OCI-LY7 (cell line): Measurements from ENCODE around the gene NF2. TPM values are rescaled to one million over a fixed set of nuclear protein-coding genes. Genes with fewer than 3 reads are reported as not detected.

Experiments
- BruUV-seq: library from RNA; stranded (reverse); fragments of 400-500 nt; replicated peaks from 2 replicates; lab custom pipeline; 2021; lab: Mats Ljungman, UMichigan
- CTCF ChIA-PET: fragments of 300-600 bp; sonication (Branson Sonifier 250); formaldehyde crosslinking; loops from one replicate; lab custom pipeline; 2022; ENCODE audit warnings: antibody characterized with exemption; ENCODE audit not compliant: unreplicated experiment; lab: Charles Lee
- POLR2A ChIA-PET: fragments of 300-600 bp; sonication (Branson Sonifier 250); formaldehyde crosslinking; loops from one replicate; lab custom pipeline; 2022; ENCODE audit warnings: antibody characterized with exemption; lab: Charles Lee
- DNase-seq: peaks from one replicate; pipeline ENCODE4 v3.0.0-alpha.2; 2015; ENCODE audit warnings: low spot score
- H2AFZ ChIP-seq: fragments of 200-600 bp; sonication (generic), shearing (Covaris generic); 2 replicates; pipeline ENCODE4 v1.6.1; 2014; ENCODE audit warnings: mild to moderate bottlenecking, antibody characterized with exemption, low read length, moderate library complexity
- H3K27ac ChIP-seq: fragments of 200-600 bp; sonication (generic); 2 replicates; pipeline ENCODE4 v1.5.1; 2014; ENCODE audit warnings: mixed run types, low read depth, mild to moderate bottlenecking, moderate library complexity, low read length, inconsistent platforms; ENCODE audit not compliant: poor library complexity, severe bottlenecking
- H3K36me3 ChIP-seq: fragments of 200-600 bp; sonication (generic); 2 replicates; pipeline ENCODE4 v1.6.1; 2014; ENCODE audit warnings: mild to moderate bottlenecking, antibody characterized with exemption, low read length, moderate library complexity, mixed read lengths; ENCODE audit not compliant: insufficient read depth
- H3K4me1 ChIP-seq: fragments of 200-600 bp; sonication (generic); 2 replicates; pipeline ENCODE4 v1.5.1; 2014; ENCODE audit warnings: mild to moderate bottlenecking, low read length; ENCODE audit not compliant: insufficient read depth, poor library complexity, severe bottlenecking
- H3K4me2 ChIP-seq: fragments of 200-600 bp; sonication (generic); 2 replicates; pipeline ENCODE4 v1.6.1; 2014; ENCODE audit warnings: mild to moderate bottlenecking, low read length
- H3K4me3 ChIP-seq: fragments of 200-600 bp; sonication (generic); 2 replicates; pipeline ENCODE4 v1.5.1; 2014; ENCODE audit warnings: mild to moderate bottlenecking, low read depth, low read length; ENCODE audit not compliant: poor library complexity, severe bottlenecking
- H3K79me2 ChIP-seq: fragments of 200-600 bp; sonication (generic); 2 replicates; pipeline ENCODE4 v1.6.1; 2016; ENCODE audit warnings: low read depth, mild to moderate bottlenecking, low read length, moderate library complexity, mixed read lengths; ENCODE audit not compliant: insufficient read depth
- H3K9me2 ChIP-seq: fragments of 200-600 bp; sonication (generic); 2 replicates; pipeline ENCODE4 v1.6.1; 2016; ENCODE audit warnings: mild to moderate bottlenecking, low read length, mixed read lengths; ENCODE audit not compliant: insufficient read depth
- H3K9me3 ChIP-seq: fragments of 200-600 bp; sonication (generic); 2 replicates; pipeline ENCODE4 v1.6.1; 2014; ENCODE audit warnings: mild to moderate bottlenecking, mixed run types, low read length, mixed read lengths
- H4K20me1 ChIP-seq: fragments of 200-600 bp; sonication (generic); 2 replicates; pipeline ENCODE4 v1.6.1; 2014; ENCODE audit warnings: mild to moderate bottlenecking, antibody characterized with exemption, low read length, moderate library complexity, mixed read lengths; ENCODE audit not compliant: insufficient read depth
- EZH2phosphoT487 ChIP-seq: fragments of 200-600 bp; sonication (generic); IDR thresholded peaks from 2 replicates; pipeline ENCODE4 v1.6.1; 2018; ENCODE audit warnings: low read depth, borderline replicate concordance, mild to moderate bottlenecking, mixed run types, antibody characterized with exemption, low read length, moderate library complexity, mixed read lengths
- intact Hi-C: fragments of 100-400 bp; cut with micrococcal nuclease; formaldehyde crosslinking; loops from one replicate; pipeline ENCODE4 v1.10.0; 2022; ENCODE audit not compliant: unreplicated experiment
- total RNA-seq, 2 experiments: library from RNA; depleted of rRNA in 1 of 2; stranded (reverse); fragments of >200 nt in 1 of 2; shearing (Covaris generic) in 1 of 2; gene quantifications; 2 replicates each; pipeline ENCODE4 v1.2.3, GENCODE V29; 2014 to 2022
- TF ChIP-seq, protein P1 (sequence below): fragments of 200-600 bp; sonication (generic); conservative IDR thresholded peaks from 2 replicates; pipeline ENCODE4 v1.5.1; 2014; ENCODE audit warnings: mild to moderate bottlenecking, antibody characterized with exemption, low read length, moderate library complexity, mixed read lengths

NF2 gene
- total RNA-seq, 2 experiments from 2014 or later: 22.2 to 34.8 TPM

DNA sequence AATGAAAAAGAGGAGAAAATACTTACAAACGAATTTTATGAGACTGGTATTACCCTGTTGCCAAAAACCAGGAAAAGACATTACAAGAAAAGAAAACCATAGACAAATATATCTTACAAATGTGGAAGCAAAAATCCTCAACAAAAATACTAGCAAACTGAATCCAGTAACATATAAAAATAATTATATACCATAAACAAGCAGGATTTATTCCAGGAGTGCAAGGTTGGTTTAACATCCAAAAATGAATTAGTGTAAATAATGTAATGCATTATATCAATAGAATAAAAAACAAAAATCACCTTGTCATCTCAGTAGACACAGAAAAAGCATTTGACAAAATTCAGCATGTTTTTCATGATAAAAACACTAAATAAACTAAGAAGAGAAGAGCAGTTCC, 7.3 kb downstream of the NF2 start:
- no TSS peak for BruUV-seq
- no peak for DNase-seq
- H4K20me1 ChIP-seq: 0 out of 2 replicates have a peak, but pooled peaks cover 4% of the 10 kb centered on the region

GRCh38 chr22:29615705-29616327, 12.4 kb downstream of the NF2 start:
- intact Hi-C loops: loop anchor here (10.0 kb wide), 1 partner anchor 61 kb away; the partner anchor contains the start of gene THOC5
- no peak overlapping the region for H2AFZ ChIP-seq
- ChIA-PET CTCF (no interaction called here), POLR2A (interaction anchor here (0.6 kb wide), 2 partner anchors 12 to 236 kb away, joined by 3 to 4 read pairs; no protein-coding TSS in a partner anchor)
- DNase-seq: no peak
- peaks cover 20% of the 10 kb centered on the region for H4K20me1 ChIP-seq
- no peak for TF ChIP-seq EZH2phosphoT487
- TF ChIP-seq, protein P1, sequence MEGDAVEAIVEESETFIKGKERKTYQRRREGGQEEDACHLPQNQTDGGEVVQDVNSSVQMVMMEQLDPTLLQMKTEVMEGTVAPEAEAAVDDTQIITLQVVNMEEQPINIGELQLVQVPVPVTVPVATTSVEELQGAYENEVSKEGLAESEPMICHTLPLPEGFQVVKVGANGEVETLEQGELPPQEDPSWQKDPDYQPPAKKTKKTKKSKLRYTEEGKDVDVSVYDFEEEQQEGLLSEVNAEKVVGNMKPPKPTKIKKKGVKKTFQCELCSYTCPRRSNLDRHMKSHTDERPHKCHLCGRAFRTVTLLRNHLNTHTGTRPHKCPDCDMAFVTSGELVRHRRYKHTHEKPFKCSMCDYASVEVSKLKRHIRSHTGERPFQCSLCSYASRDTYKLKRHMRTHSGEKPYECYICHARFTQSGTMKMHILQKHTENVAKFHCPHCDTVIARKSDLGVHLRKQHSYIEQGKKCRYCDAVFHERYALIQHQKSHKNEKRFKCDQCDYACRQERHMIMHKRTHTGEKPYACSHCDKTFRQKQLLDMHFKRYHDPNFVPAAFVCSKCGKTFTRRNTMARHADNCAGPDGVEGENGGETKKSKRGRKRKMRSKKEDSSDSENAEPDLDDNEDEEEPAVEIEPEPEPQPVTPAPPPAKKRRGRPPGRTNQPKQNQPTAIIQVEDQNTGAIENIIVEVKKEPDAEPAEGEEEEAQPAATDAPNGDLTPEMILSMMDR: no peak
- no peak overlapping the region for H3K4me3 ChIP-seq
- BruUV-seq: no TSS peak
- no peak overlapping the region for H3K4me2 ChIP-seq
- peaks cover 3% of the 10 kb centered on the region; the same call in 1 of the 2 replicates for H3K9me3 ChIP-seq
- H3K79me2 ChIP-seq: peaks cover 13% of the 10 kb centered on the region
- no peak overlapping the region for H3K27ac ChIP-seq
- no peaks in the 10 kb centered on the region for H3K9me2 ChIP-seq
- no peaks in the 10 kb centered on the region for H3K4me1 ChIP-seq
- H3K36me3 ChIP-seq: no peaks in the 10 kb centered on the region

More for the DNA sequence above, 7.3 kb downstream of the NF2 start:
- peaks cover 3% of the 10 kb centered on the region; the same call in 1 of the 2 replicates for H3K9me3 ChIP-seq
- TF ChIP-seq EZH2phosphoT487: no peak
- TF ChIP-seq, protein P1: no peak
- H3K4me2 ChIP-seq: no peak overlapping the region
- no peaks in the 10 kb centered on the region for H3K4me1 ChIP-seq
- H3K79me2 ChIP-seq: peaks cover 26% of the 10 kb centered on the region
- ChIA-PET CTCF (no interaction called here), POLR2A (no interaction called here)
- H3K36me3 ChIP-seq: peaks cover 14% of the 10 kb centered on the region
- intact Hi-C loops: loop anchor here (10.0 kb wide), 1 partner anchor 56 kb away; the partner anchor contains the start of gene THOC5
- no peak overlapping the region for H3K27ac ChIP-seq
- H3K9me2 ChIP-seq: no peaks in the 10 kb centered on the region
- no peak overlapping the region for H2AFZ ChIP-seq
- no peak overlapping the region for H3K4me3 ChIP-seq

DNA sequence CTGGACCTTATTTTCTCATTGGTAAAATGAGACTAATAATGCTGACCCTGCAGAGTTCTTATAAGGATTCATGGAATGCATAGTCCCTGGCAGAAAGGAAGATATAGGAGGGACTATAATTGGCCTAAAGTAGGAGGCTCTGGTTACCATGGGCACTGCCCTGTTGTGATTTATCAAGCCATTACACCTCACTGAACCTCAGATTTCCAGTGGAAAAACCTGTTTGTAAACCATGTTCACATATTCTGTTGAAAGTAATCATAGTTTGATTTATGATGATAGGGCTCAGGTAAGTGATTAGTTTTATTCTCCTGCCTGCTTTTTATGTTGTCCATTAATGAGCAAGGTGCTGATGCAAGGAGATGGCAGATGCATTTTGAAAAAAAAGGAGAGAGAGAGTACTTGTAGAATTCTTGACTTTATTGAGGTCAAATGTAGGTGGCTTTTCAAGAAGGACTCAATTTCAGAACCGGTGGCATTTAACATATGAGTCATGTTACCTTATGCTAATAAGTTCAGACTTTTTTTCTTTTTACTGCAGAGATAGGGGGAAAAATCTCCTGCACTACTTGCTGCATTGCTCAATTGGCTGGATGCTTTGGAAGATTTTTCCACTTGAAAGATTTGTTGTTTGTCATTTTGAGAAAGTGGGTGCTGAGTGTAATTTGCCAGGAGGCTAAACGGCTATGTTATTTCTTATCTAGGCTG, 14.6 kb downstream of the NF2 start:
- TF ChIP-seq, protein P1: no peak
- TF ChIP-seq EZH2phosphoT487: no peak
- Histone ChIP-seq H3K4me2 (no peak overlapping the region), H3K79me2 (peaks cover 4% of the 10 kb centered on the region; the same call in 1 of the 2 replicates), H4K20me1 (peaks cover 20% of the 10 kb centered on the region), H3K9me3 (no peaks in the 10 kb centered on the region), H2AFZ (no peak overlapping the region), H3K36me3 (no peaks in the 10 kb centered on the region), H3K4me3 (no peak overlapping the region), H3K27ac (no peak overlapping the region), H3K9me2 (no peaks in the 10 kb centered on the region), H3K4me1 (peaks cover 7% of the 10 kb centered on the region)
- no TSS peak for BruUV-seq
- ChIA-PET CTCF (no interaction called here), POLR2A (no interaction called here)
- intact Hi-C loops: loop anchor here (10.0 kb wide), 1 partner anchor 63 kb away; the partner anchor contains the start of gene THOC5
- DNase-seq: no peak
